ENCODE measurements around the gene COMMD9.

The COMMD9 gene

DNA sequence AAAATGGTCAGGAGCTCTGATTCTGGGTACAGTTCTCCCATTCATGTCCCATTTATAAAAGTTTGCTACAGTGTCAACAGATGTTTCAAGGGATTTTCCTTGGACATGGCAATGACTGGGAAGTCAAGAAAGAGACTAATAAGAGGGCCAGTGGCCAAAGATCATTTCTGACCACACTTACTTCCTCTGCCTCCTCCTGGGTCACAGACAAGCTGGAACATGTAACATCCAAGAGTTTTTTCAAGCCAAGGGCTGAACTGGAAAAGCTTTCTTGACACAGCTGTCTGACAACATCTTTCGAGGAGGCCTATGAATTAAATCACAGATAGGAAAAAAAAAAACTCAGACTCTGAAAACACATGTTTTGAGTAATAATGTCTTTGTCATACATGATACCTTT lies 8.7 kb downstream of the COMMD9 start:
- H3K4me3 ChIP-seq (ENCODE audit: low read depth, low read length): no peak overlapping the region
- no peak for DNase-seq (ENCODE audit: low read depth, low spot score)
- TF ChIP-seq, protein P1, sequence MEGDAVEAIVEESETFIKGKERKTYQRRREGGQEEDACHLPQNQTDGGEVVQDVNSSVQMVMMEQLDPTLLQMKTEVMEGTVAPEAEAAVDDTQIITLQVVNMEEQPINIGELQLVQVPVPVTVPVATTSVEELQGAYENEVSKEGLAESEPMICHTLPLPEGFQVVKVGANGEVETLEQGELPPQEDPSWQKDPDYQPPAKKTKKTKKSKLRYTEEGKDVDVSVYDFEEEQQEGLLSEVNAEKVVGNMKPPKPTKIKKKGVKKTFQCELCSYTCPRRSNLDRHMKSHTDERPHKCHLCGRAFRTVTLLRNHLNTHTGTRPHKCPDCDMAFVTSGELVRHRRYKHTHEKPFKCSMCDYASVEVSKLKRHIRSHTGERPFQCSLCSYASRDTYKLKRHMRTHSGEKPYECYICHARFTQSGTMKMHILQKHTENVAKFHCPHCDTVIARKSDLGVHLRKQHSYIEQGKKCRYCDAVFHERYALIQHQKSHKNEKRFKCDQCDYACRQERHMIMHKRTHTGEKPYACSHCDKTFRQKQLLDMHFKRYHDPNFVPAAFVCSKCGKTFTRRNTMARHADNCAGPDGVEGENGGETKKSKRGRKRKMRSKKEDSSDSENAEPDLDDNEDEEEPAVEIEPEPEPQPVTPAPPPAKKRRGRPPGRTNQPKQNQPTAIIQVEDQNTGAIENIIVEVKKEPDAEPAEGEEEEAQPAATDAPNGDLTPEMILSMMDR (IDR thresholded peaks at IDR 0.05; ENCODE audit: low read depth, low read length): no peak
- in situ Hi-C loops (cut with HindIII; ENCODE audit: low sequenced_read_pairs): no loop called here

DNA sequence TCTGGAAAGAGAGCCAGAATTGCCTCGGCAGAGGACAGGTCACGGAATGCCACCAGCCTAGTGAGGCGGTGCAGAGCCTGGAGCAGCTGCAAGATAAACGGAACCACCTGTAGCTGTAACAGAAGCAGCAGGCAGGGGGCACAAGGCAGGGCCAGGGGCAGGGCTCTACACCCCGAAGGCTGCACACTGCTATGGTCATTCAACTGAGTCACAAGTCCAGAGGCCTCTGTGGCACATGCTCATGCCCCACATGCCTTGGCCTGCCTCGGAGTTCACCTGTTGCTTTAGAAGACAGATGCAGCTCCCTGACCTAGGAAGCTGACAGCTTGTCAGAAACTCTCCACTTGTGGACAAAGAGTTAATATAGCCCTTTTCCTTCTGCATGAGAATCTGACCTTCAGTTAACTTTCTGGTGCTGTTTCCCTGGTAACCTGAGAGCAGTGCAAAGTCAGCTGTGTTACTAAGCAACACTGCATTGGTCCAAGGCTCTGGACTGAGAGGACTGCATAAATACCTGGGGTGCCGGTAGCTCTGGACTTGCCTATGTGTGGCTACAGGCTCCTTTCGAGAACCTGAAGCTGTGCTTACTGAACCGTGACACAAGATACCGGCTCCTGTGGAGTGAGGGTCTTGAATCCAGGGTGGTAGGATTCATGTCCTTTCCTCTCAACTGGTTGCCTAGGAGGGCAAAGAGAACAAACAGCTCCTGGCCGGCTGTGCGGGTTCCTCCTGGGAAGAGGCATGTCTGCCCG lies 10.5 kb downstream of the COMMD9 start:
- no peak overlapping the region for H3K4me3 ChIP-seq (ENCODE audit: low read depth, low read length)
- in situ Hi-C loops (cut with HindIII; ENCODE audit: low sequenced_read_pairs): no loop called here
- TF ChIP-seq, protein P1 (IDR thresholded peaks at IDR 0.05; ENCODE audit: low read depth, low read length): peak; percentile 10
- peak; percentile 42 for DNase-seq (ENCODE audit: low read depth, low spot score)

- in situ Hi-C loops (cut with HindIII; ENCODE audit: low sequenced_read_pairs): loop anchor here (25.0 kb wide), 1 partner anchor 637 kb away; no protein-coding TSS in a partner anchor
- H3K4me3 ChIP-seq (ENCODE audit: low read depth, low read length): no peak overlapping the region
- TF ChIP-seq, protein P1 (IDR thresholded peaks at IDR 0.05; ENCODE audit: low read depth, low read length): no peak
- DNase-seq (ENCODE audit: low read depth, low spot score): no peak
Observed at GRCh38 chr11:36274414-36274813, 14.8 kb downstream of the COMMD9 start.

GRCh38 chr11:36273110-36273509 lies 16.1 kb downstream of the COMMD9 start:
- TF ChIP-seq, protein P1 (IDR thresholded peaks at IDR 0.05; ENCODE audit: low read depth, low read length): no peak
- in situ Hi-C loops (cut with HindIII; ENCODE audit: low sequenced_read_pairs): loop anchor here (25.0 kb wide), 1 partner anchor 636 kb away; no protein-coding TSS in a partner anchor
- H3K4me3 ChIP-seq (ENCODE audit: low read depth, low read length): no peak overlapping the region
- no peak for DNase-seq (ENCODE audit: low read depth, low spot score)

GRCh38 chr11:36271794-36272407 lies 17.3 kb downstream of the COMMD9 start:
- H3K4me3 ChIP-seq (ENCODE audit: low read depth, low read length): no peak overlapping the region
- no peak for DNase-seq (ENCODE audit: low read depth, low spot score)
- in situ Hi-C loops (cut with HindIII; ENCODE audit: low sequenced_read_pairs): loop anchor here (25.0 kb wide), 1 partner anchor 635 kb away; no protein-coding TSS in a partner anchor
- TF ChIP-seq, protein P1 (IDR thresholded peaks at IDR 0.05; ENCODE audit: low read depth, low read length): peak; percentile 19

GRCh38 chr11:36270701-36271100 lies 18.5 kb downstream of the COMMD9 start:
- in situ Hi-C loops (cut with HindIII; ENCODE audit: low sequenced_read_pairs): loop anchor here (25.0 kb wide), 1 partner anchor 633 kb away; no protein-coding TSS in a partner anchor
- DNase-seq (ENCODE audit: low read depth, low spot score): no peak
- H3K4me3 ChIP-seq (ENCODE audit: low read depth, low read length): no peak overlapping the region
- TF ChIP-seq, protein P1 (IDR thresholded peaks at IDR 0.05; ENCODE audit: low read depth, low read length): no peak
